ENCODE measurements around the gene GRM4. TPM values are rescaled to one million over a fixed set of nuclear protein-coding genes. Genes with fewer than 3 reads are reported as not detected.

GRM4 gene
- total RNA-seq, 1 donor = not detected

DNA sequence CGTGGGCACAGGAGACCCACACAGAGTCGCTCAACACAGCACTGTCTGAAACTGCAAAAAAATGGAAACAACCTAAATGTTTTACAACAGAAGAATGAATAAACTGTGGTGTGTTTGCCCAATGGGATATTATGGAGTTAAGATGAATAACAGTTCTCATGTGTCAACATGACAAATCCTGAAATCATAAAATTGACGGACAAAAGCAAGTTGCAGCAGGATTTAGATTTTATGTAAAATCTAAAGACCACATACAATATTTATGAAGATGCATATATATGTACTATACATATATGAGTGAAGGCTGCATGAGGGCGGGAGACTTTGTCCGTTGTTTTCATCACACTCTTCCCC is 79.7 kb downstream of the GRM4 start:
- DNase-seq (ENCODE audit: low read depth) = no peak
- H3K4me3 ChIP-seq (ENCODE audit: low read depth, low read length) = no peak overlapping the region
- TF ChIP-seq, protein P1, sequence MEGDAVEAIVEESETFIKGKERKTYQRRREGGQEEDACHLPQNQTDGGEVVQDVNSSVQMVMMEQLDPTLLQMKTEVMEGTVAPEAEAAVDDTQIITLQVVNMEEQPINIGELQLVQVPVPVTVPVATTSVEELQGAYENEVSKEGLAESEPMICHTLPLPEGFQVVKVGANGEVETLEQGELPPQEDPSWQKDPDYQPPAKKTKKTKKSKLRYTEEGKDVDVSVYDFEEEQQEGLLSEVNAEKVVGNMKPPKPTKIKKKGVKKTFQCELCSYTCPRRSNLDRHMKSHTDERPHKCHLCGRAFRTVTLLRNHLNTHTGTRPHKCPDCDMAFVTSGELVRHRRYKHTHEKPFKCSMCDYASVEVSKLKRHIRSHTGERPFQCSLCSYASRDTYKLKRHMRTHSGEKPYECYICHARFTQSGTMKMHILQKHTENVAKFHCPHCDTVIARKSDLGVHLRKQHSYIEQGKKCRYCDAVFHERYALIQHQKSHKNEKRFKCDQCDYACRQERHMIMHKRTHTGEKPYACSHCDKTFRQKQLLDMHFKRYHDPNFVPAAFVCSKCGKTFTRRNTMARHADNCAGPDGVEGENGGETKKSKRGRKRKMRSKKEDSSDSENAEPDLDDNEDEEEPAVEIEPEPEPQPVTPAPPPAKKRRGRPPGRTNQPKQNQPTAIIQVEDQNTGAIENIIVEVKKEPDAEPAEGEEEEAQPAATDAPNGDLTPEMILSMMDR (IDR thresholded peaks at IDR 0.05; ENCODE audit: insufficient read depth, low read length) = no peak

DNA sequence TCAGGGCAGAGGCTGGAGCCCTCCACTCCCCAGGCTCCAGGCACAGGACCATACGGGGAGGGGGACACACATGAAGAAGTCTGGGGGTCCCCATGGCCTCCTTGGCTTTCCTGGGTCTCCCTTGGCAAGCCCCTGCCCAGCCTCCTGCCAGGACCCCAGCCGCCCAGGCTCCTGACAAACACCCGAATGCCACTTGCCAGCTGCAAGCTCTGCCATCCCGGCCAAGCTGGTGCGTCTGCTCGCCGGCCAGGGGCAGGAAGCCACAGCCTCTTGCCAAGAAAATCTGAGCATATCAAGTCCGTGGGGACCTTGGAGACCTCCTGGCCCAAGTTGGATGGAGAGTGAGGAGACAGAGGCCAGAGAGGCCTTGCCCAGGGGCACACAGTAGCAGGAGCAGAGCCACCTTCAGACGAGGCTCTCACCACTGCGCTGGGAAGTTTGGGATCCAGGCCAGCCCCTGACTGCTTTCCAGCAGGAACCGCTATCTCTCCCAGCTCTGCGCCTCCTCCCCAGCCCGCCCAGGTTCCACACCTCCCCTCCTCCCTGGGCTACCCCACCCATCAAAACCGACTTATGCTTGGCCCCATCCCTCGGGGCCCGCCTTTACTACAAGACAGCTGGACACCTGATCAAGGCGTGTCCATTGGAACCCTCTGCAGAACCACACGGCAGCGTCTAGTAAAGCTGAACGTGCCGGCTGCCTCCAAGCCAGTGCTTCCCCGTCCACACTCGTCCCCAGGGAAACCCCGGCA is 80.2 kb downstream of the GRM4 start:
- no peak overlapping the region for H3K4me3 ChIP-seq (ENCODE audit: low read depth, low read length)
- TF ChIP-seq, protein P1 (IDR thresholded peaks at IDR 0.05; ENCODE audit: insufficient read depth, low read length) = no peak
- DNase-seq (ENCODE audit: low read depth) = peak; percentile 11

DNA sequence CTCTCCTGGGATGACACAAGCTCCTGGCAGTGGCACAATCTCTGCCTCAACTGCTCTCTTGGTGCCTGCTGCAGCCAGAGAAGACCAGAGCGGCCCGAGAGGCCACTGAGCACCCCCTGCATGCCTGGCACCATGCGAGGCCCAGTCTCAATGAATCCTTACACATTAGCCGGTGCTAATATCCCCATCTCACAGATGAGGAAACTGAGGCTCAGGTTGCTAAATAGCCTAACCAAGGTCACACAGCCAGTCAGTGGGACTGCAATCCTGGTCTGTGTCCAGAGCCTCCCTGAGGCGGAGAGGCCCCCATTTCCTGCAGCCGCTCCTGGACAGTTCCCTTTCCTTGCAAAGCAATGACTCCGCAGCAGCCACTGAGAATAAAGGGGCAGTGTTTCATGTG is 81.2 kb downstream of the GRM4 start:
- no peak overlapping the region for H3K4me3 ChIP-seq (ENCODE audit: low read depth, low read length)
- TF ChIP-seq, protein P1 (IDR thresholded peaks at IDR 0.05; ENCODE audit: insufficient read depth, low read length) = no peak
- DNase-seq (ENCODE audit: low read depth) = no peak

DNA sequence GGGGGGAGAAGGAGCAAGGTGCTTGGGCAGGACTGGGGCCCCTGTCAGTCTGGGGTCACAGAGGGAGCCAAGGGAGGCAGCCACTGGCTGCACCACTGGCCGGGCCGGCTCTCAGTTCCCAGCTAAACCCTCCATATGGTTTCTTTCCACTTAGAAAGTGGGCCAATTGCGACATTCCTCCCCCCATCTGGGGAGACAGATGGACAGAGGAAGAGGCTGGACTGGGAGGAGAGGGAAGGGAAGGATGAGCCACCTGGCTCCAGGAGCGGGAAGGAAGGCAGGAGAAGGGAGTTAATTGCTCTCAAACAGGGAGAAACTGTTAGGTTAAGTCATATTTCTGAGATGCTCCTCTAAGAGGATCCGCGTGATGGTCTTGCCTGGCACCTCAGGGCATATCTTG is 82.2 kb downstream of the GRM4 start:
- DNase-seq (ENCODE audit: low read depth) = peak; percentile 5
- TF ChIP-seq, protein P1 (IDR thresholded peaks at IDR 0.05; ENCODE audit: insufficient read depth, low read length) = no peak
- H3K4me3 ChIP-seq (ENCODE audit: low read depth, low read length) = no peak overlapping the region

DNA sequence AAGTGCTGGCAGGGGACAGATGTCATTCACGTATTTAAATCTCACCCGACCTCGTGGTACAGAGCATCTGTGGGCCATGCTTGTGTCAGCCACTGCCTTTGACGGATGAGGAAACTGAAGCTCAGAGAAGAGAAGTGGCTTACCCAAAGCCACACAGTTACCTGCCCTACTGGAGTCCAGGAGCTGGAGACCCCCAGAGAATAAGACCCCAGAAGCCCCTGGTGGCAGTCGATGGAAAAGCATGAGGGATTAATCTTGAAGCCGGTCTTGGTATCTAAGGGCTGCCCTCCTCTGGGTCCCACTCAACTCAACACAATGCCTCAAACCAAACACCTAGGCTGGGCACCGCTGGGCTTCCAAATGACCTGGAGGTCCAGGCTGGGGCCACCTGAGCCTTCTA is 83.1 kb downstream of the GRM4 start:
- TF ChIP-seq, protein P1 (IDR thresholded peaks at IDR 0.05; ENCODE audit: insufficient read depth, low read length) = peak; percentile 27
- no peak for DNase-seq (ENCODE audit: low read depth)

DNA sequence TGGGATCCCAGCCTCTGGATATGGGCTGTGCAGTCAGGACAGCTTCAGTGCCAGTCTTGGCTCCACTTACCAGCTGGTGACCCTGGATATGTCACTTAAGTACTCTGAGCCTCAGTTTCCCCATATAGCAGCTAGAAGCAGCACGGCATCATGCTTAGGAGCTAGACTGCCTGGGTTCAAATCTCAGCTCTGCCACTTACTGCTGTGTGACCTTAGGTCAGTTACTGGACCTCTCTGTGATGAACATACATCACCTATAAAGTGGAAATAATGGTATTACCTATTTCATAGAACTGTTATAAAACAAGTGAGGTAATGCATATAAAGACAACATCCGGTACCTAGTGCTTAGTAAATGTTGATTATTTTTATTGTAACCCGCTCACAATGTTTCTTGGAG is 83.7 kb downstream of the GRM4 start:
- TF ChIP-seq, protein P1 (IDR thresholded peaks at IDR 0.05; ENCODE audit: insufficient read depth, low read length) = no peak
- no peak overlapping the region for H3K4me3 ChIP-seq (ENCODE audit: low read depth, low read length)
- DNase-seq (ENCODE audit: low read depth) = no peak

More for the DNA sequence above, 83.1 kb downstream of the GRM4 start:
- no peak overlapping the region for H3K4me3 ChIP-seq (ENCODE audit: low read depth, low read length)

DNA sequence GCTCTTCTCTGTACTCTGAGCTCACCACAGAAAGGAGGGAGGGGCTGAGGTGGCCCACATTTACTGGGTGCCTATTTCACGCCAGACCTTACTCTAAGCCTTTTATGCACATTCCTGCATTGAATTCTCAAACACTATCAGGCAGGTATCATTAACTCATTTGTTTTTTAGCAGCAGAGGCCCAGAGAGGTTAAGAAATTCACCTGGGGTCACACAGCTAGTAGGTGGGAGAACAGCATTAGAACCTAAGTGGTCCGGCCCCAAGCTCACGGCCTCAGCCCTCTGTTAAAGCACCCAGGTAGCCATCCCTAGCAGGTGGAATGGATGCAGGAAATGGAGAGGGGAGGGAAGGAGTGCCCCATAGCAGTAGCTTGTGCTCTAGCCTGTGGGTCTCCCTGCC is 84.5 kb downstream of the GRM4 start:
- TF ChIP-seq, protein P1 (IDR thresholded peaks at IDR 0.05; ENCODE audit: insufficient read depth, low read length) = no peak
- DNase-seq (ENCODE audit: low read depth) = no peak
- no peak overlapping the region for H3K4me3 ChIP-seq (ENCODE audit: low read depth, low read length)

Measured in fibroblast of the aortic adventitia (primary cell).